ENCODE data around the gene MRPS25. TPM values are rescaled to one million over a fixed set of nuclear protein-coding genes. Genes with fewer than 3 reads are reported as not detected.

The MRPS25 gene
- total and polyA plus RNA-seq, 9 of the 15 experiments (the other 6 are each of a cell fraction or from before 2014, with no cell fraction given): 34.3 to 129 (median 78.2) TPM

GRCh38 chr3:15038306-15038705 is 26.8 kb downstream of the MRPS25 start:
- Histone ChIP-seq H3K9me3 (replicated peaks; ENCODE audit: control insufficient read depth, insufficient read depth, low read depth, low read length) (no peaks in the 10 kb centered on the region), H3K4me3 (no peak overlapping the region), H4K20me1 (replicated peaks; ENCODE audit: control insufficient read depth, insufficient read depth, low read length) (peaks cover 10% of the 10 kb centered on the region; the same call in 1 of the 2 replicates), H3K4me1 (replicated peaks in 1 of 2; ENCODE audit: control insufficient read depth in 2 of 2, insufficient read depth in 2 of 2, low read length in 2 of 2) (peaks cover 3 to 15% of the 10 kb centered on the region in 2 experiments; a peak in 4 of 5 replicates), H3K79me2 (ENCODE audit: control insufficient read depth, insufficient read depth, low read length) (peaks cover 7% of the 10 kb centered on the region; the same call in 2 of the 3 replicates), H3K9ac (ENCODE audit: insufficient read depth in 1 of 2, low read depth in 2 of 2, low read length in 2 of 2) (no peak overlapping the region), H3K27me3 (ENCODE audit: control insufficient read depth in 2 of 2, insufficient read depth in 2 of 2, low read length in 2 of 2) (no peaks in the 10 kb centered on the region), H2AFZ (ENCODE audit: low read depth, low read length) (no peak overlapping the region), H3K9me1 (ENCODE audit: control insufficient read depth, insufficient read depth, low read length) (no peaks in the 10 kb centered on the region), H3K27ac (ENCODE audit: extremely low read depth, low read depth, low read length) (no peak overlapping the region), H3K36me3 (ENCODE audit: control insufficient read depth, insufficient read depth, low read length) (peaks cover 85% of the 10 kb centered on the region), H3K4me2 (ENCODE audit: insufficient read depth, low read length) (no peak overlapping the region)
- WGBS (ENCODE audit: insufficient coverage, low coverage, missing lambda C conversion rate): 80% methylated on average over 6 of the region's 6 CpGs
- intact Hi-C loops (cut with micrococcal nuclease): no loop called here
- no peak for TF ChIP-seq HIVEP1 (CRISPR knock-in tag; IDR thresholded peaks at IDR 0.05)
- no peak for TF ChIP-seq SMAD1 (IDR thresholded peaks at IDR 0.05; ENCODE audit: low read depth, low read length, partially characterized antibody)
- TF ChIP-seq THRAP3 (IDR thresholded peaks at IDR 0.05; ENCODE audit: borderline replicate concordance): no peak
- TF ChIP-seq NFATC3 (IDR thresholded peaks at IDR 0.05): no peak
- no peak for TF ChIP-seq CTCFL (IDR thresholded peaks at IDR 0.05; ENCODE audit: borderline replicate concordance, insufficient read depth, low read depth, low read length, poor library complexity, severe bottlenecking)
- no peak for TF ChIP-seq THRA (IDR thresholded peaks at IDR 0.05)
- no peak for TF ChIP-seq ETS1 (conservative IDR thresholded peaks at IDR 0.05; ENCODE audit: control insufficient read depth, low read depth, low read length)
- TF ChIP-seq ZNF764 (CRISPR knock-in tag; IDR thresholded peaks at IDR 0.05; ENCODE audit: low read depth): no peak
- no peak for TF ChIP-seq RNF219 (CRISPR knock-in tag; IDR thresholded peaks at IDR 0.05)
- TF ChIP-seq FIP1L1 (IDR thresholded peaks at IDR 0.05; ENCODE audit: low read depth, low read length, poor library complexity, severe bottlenecking): no peak
- no peak for TF ChIP-seq BRCA1 (IDR thresholded peaks at IDR 0.05)
- TF ChIP-seq BRCA1 (CRISPR knock-in tag; IDR thresholded peaks at IDR 0.05): no peak
- no peak for TF ChIP-seq DLX4 (CRISPR knock-in tag; IDR thresholded peaks at IDR 0.05)
- no peak for TF ChIP-seq MLX (CRISPR knock-in tag; conservative IDR thresholded peaks at IDR 0.05)
- ATAC-seq (no peak), FAIRE-seq (no peak), DNase-seq (ENCODE audit: extremely low read depth in 1 of 4, low spot score in 3 of 4) (no peak)
- BruUV-seq (replicated peaks): no TSS peak
- POLR2A ChIA-PET: interaction anchor here (1.2 to 1.7 kb wide), 2 partner anchors 8 to 9 kb away, joined by 3 to 4 read pairs; no protein-coding TSS in a partner anchor
- in situ Hi-C loops (cut with MboI): no loop called here
- CTCF ChIA-PET (ENCODE audit: low intra/inter-chr PET ratio): no interaction called here

Data from K562 (cell line).